HCT116 (cell line): ENCODE measurements around the gene RPS6KC1. TPM values are rescaled to one million over a fixed set of nuclear protein-coding genes. Genes with fewer than 3 reads are reported as not detected.

Experiments used
- ATAC-seq: fragments of 200-7000 bp; cut with Tn5 transposase; 2 replicates; pipeline ENCODE4 v1.9.1; 2020; ENCODE audit warnings: mild to moderate bottlenecking, moderate library complexity
- BruUV-seq: library from RNA; stranded (reverse); fragments of 400-500 nt; replicated peaks from 2 replicates; lab custom pipeline; 2021; lab: Mats Ljungman, UMichigan
- CTCF ChIA-PET: fragments of 300-600 bp; sonication (Branson Sonifier 250); formaldehyde crosslinking; loops from one replicate; lab custom pipeline; 2021; ENCODE audit warnings: antibody characterized with exemption; lab: Charles Lee
- POLR2A ChIA-PET: fragments of 300-600, 350-600 bp; sonication (Branson Sonifier 250); formaldehyde crosslinking; loops from one replicate; lab custom pipeline; 2021; ENCODE audit warnings: antibody characterized with exemption; lab: Charles Lee
- RAD21 ChIA-PET, 2 experiments: fragments of 300-600 bp; sonication (Branson Sonifier 250); formaldehyde crosslinking; loops; one replicate each; lab custom pipeline; 2023; ENCODE audit warnings: low total read pairs in 2 of 2; ENCODE audit not compliant: uncharacterized antibody in 2 of 2, unreplicated experiment in 2 of 2, low non-redundant PET in 1 of 2; lab: Charles Lee
- DNase-seq: peaks from one replicate; pipeline ENCODE4 v3.0.0-alpha.2; 2010; ENCODE audit warnings: low read depth, low spot score
- H2AFZ ChIP-seq: fragments of 200-600 bp; shearing (Covaris generic), sonication (generic); 2 replicates; pipeline ENCODE4 v1.6.1; 2017; ENCODE audit warnings: low read depth, mixed run types, mixed read lengths, antibody characterized with exemption, low read length; ENCODE audit not compliant: poor library complexity, severe bottlenecking
- H3K27ac ChIP-seq: 2 replicates; pipeline ENCODE4 v1.5.1; 2012; ENCODE audit warnings: low read depth, low read length
- H3K27me3 ChIP-seq: fragments of 200-600 bp; sonication (generic); 2 replicates; pipeline ENCODE4 v1.6.1; 2016; ENCODE audit warnings: mixed run types, low read length, mixed read lengths; ENCODE audit not compliant: insufficient read depth
- H3K36me3 ChIP-seq, 2 experiments: fragments of 200-500 bp in 1 of 2; fragments of 200-600 bp in 1 of 2; sonication (Bioruptor generic) in 1 of 2; sonication (generic) in 1 of 2; 2 replicates each; pipeline versions ENCODE4 v1.5.1 to v1.6.1; 2014 to 2016; ENCODE audit warnings: low read length in 2 of 2, inconsistent platforms in 1 of 2, mixed read lengths in 1 of 2, mixed run types in 1 of 2; ENCODE audit not compliant: insufficient read depth in 2 of 2, control insufficient read depth in 1 of 2
- H3K4me1 ChIP-seq, 2 experiments: fragments of 200-600 bp in 1 of 2; sonication (generic) in 1 of 2; 2 replicates each; pipeline versions ENCODE4 v1.5.1 to v1.6.1; 2012 to 2017; ENCODE audit warnings: low read length in 2 of 2, inconsistent platforms in 1 of 2, mild to moderate bottlenecking in 1 of 2, mixed read lengths in 1 of 2, mixed run types in 1 of 2, moderate library complexity in 1 of 2; ENCODE audit not compliant: insufficient read depth in 2 of 2, control insufficient read depth in 1 of 2
- H3K4me2 ChIP-seq: fragments of 200-600 bp; sonication (generic); 2 replicates; pipeline ENCODE4 v1.6.1; 2017; ENCODE audit warnings: mixed run types, low read length, mixed read lengths
- H3K4me3 ChIP-seq, 2 experiments: fragments of 200-600 bp in 1 of 2; sonication (generic) in 1 of 2; replicated peaks in 1 of 2; 2 replicates each; pipeline ENCODE4 v1.5.1; 2011 to 2016; ENCODE audit warnings: low read length in 2 of 2, control low read depth in 1 of 2, low read depth in 1 of 2, mild to moderate bottlenecking in 1 of 2, mixed read lengths in 1 of 2, mixed run types in 1 of 2
- H3K79me2 ChIP-seq: fragments of 200-600 bp; sonication (generic); 2 replicates; pipeline ENCODE4 v1.6.1; 2017; ENCODE audit warnings: mild to moderate bottlenecking, mixed run types, low read length, moderate library complexity, mixed read lengths; ENCODE audit not compliant: insufficient read depth
- H3K9ac ChIP-seq: fragments of 200-600 bp; sonication (generic); 2 replicates; pipeline ENCODE4 v1.6.1; 2016; ENCODE audit warnings: low read length, mixed read lengths
- H3K9me2 ChIP-seq: fragments of 200-600 bp; sonication (generic), shearing (Covaris generic); 2 replicates; pipeline ENCODE4 v1.6.1; 2017; ENCODE audit warnings: mixed run types, mild to moderate bottlenecking, moderate library complexity; ENCODE audit not compliant: insufficient read depth
- H3K9me3 ChIP-seq, 2 experiments: fragments of 200-500 bp in 1 of 2; fragments of 200-600 bp in 1 of 2; sonication (Bioruptor generic) in 1 of 2; sonication (generic) in 1 of 2; 2 replicates each; pipeline ENCODE4 v1.6.1; 2014 to 2017; ENCODE audit warnings: low read length in 2 of 2, mixed read lengths in 2 of 2, inconsistent platforms in 1 of 2, low read depth in 1 of 2, mild to moderate bottlenecking in 1 of 2, mixed run types in 1 of 2, moderate library complexity in 1 of 2; ENCODE audit not compliant: control insufficient read depth in 1 of 2, insufficient read depth in 1 of 2
- H4K20me1 ChIP-seq: fragments of 200-600 bp; sonication (generic), shearing (Covaris generic); 2 replicates; pipeline ENCODE4 v1.6.1; 2017; ENCODE audit warnings: mixed run types, mild to moderate bottlenecking, moderate library complexity; ENCODE audit not compliant: insufficient read depth
- ATF3 ChIP-seq: IDR thresholded peaks from 2 replicates; pipeline ENCODE4 v1.6.1; 2012
- CBX3 ChIP-seq: IDR thresholded peaks from 2 replicates; pipeline ENCODE4 v1.6.1; 2012; ENCODE audit warnings: low read depth
- CEBPB ChIP-seq: IDR thresholded peaks from 2 replicates; pipeline ENCODE4 v1.6.1; 2012; ENCODE audit warnings: low read depth
- EGR1 ChIP-seq: IDR thresholded peaks from 2 replicates; pipeline ENCODE4 v1.6.1; 2012; ENCODE audit warnings: low read depth
- ELF1 ChIP-seq: IDR thresholded peaks from 2 replicates; pipeline ENCODE4 v1.6.1; 2012; ENCODE audit warnings: low read depth, borderline replicate concordance
- EZH2 ChIP-seq: fragments of 200-600 bp; sonication (generic); IDR thresholded peaks from 2 replicates; pipeline ENCODE4 v1.6.1; 2017; ENCODE audit warnings: antibody characterized with exemption, mixed run types
- FOSL1 ChIP-seq: IDR thresholded peaks from 2 replicates; pipeline ENCODE4 v1.6.1; 2012; ENCODE audit warnings: low read depth
- POLR2A ChIP-seq: IDR thresholded peaks from 2 replicates; pipeline ENCODE4 v1.7.0; 2011; ENCODE audit warnings: borderline replicate concordance; ENCODE audit not compliant: insufficient read depth, insufficient read length; ENCODE audit errors: extremely low read depth
- POLR2AphosphoS5 ChIP-seq: IDR thresholded peaks from 2 replicates; pipeline ENCODE4 v1.6.1; 2011; ENCODE audit warnings: mild to moderate bottlenecking, low read depth, low read length, moderate library complexity
- RAD21 ChIP-seq: IDR thresholded peaks from 2 replicates; pipeline ENCODE4 v1.6.1; 2012; ENCODE audit warnings: low read depth, mild to moderate bottlenecking
- SRF ChIP-seq: IDR thresholded peaks from 2 replicates; pipeline ENCODE4 v1.6.1; 2012; ENCODE audit warnings: low read depth
- ZFX ChIP-seq: fragments of 450-650 bp; IDR thresholded peaks from 2 replicates; pipeline ENCODE4 v1.6.1; 2017
- intact Hi-C: fragments of 100-400 bp; cut with micrococcal nuclease; formaldehyde crosslinking; loops from 2 replicates; pipeline ENCODE4 v1.10.0; 2022
- total RNA-seq: library from RNA; stranded (reverse); gene quantifications from one replicate; pipeline ENCODE4 v1.2.1, GENCODE V29; 2021; ENCODE audit not compliant: unreplicated experiment

RPS6KC1 gene
- total RNA-seq, 1 experiment from 2014 or later: 15.9 TPM

DNA sequence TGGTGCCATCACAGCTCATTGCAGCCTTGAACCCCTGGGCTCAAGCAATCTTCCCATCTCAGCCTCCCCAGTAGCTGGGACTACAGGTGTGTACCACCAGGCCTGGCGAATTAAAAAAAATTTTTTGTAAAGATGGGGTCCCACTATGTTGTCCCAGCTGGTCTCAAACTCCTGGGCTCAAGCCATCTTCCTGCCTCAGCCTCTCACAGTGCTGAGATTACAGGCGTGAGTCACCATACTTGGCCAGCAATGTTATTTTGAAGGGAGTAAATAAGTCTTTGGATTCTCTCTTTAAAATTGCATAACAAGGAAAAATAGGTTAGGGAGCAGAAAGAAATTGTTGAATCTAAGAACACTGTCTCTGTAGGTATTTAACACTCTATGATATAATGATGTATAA, 111.3 kb downstream of the RPS6KC1 start:
- CTCF ChIA-PET: no interaction called here
- POLR2A ChIA-PET: no interaction called here
- H2AFZ ChIP-seq: no peak overlapping the region

GRCh38 chr1:213162862-213163261, 111.8 kb downstream of the RPS6KC1 start:
- no peaks in the 10 kb centered on the region for H3K27me3 ChIP-seq
- ChIA-PET CTCF (no interaction called here), RAD21 (no interaction called here)
- H3K4me2 ChIP-seq: no peak overlapping the region
- no peaks in the 10 kb centered on the region for H3K9me3 ChIP-seq
- no peak overlapping the region for H2AFZ ChIP-seq
- no peaks in the 10 kb centered on the region for H3K79me2 ChIP-seq
- no peak for ATAC-seq
- no peaks in the 10 kb centered on the region for H3K9me2 ChIP-seq
- intact Hi-C loops: no loop called here
- TF ChIP-seq FOSL1: no peak
- no peak for TF ChIP-seq CBX3
- TF ChIP-seq, all 23 proteins: peak for 0
- Histone ChIP-seq H3K9ac (no peak overlapping the region), H3K27ac (no peak overlapping the region), H3K4me1 (0 out of 4 replicates have a peak, but pooled peaks cover 0 to 2% of the 10 kb centered on the region in 2 experiments), H3K36me3 (no peaks in the 10 kb centered on the region), H3K4me3 (no peak overlapping the region), H4K20me1 (no peaks in the 10 kb centered on the region)
- DNase-seq: no peak
- BruUV-seq: no TSS peak
- POLR2A ChIA-PET: no interaction called here

More for the DNA sequence above, 111.3 kb downstream of the RPS6KC1 start:
- H3K79me2 ChIP-seq: no peaks in the 10 kb centered on the region
- H3K4me2 ChIP-seq: no peak overlapping the region
- no peaks in the 10 kb centered on the region for H4K20me1 ChIP-seq
- RAD21 ChIA-PET: no interaction called here
- DNase-seq (no peak), ATAC-seq (no peak)
- intact Hi-C loops: no loop called here
- no peaks in the 10 kb centered on the region for H3K9me2 ChIP-seq
- no TSS peak for BruUV-seq
- 0 out of 4 replicates have a peak, but pooled peaks cover 0 to 2% of the 10 kb centered on the region in 2 experiments for H3K4me1 ChIP-seq
- no peaks in the 10 kb centered on the region for H3K27me3 ChIP-seq
- no peak overlapping the region for H3K27ac ChIP-seq
- no peaks in the 10 kb centered on the region for H3K9me3 ChIP-seq
- H3K36me3 ChIP-seq: no peaks in the 10 kb centered on the region
- H3K9ac ChIP-seq: no peak overlapping the region
- no peak overlapping the region for H3K4me3 ChIP-seq
- TF ChIP-seq POLR2A (no peak), EGR1 (no peak), ATF3 (no peak), ZFX (no peak), CEBPB (no peak), SRF (no peak), ELF1 (no peak), RAD21 (no peak), EZH2 (no peak), POLR2AphosphoS5 (no peak)
